ENCODE results near the gene FAM168A. TPM values are rescaled to one million over a fixed set of nuclear protein-coding genes. Genes with fewer than 3 reads are reported as not detected.

FAM168A gene
- total RNA-seq, 1 experiment from 2014 or later = 13.8 TPM

DNA sequence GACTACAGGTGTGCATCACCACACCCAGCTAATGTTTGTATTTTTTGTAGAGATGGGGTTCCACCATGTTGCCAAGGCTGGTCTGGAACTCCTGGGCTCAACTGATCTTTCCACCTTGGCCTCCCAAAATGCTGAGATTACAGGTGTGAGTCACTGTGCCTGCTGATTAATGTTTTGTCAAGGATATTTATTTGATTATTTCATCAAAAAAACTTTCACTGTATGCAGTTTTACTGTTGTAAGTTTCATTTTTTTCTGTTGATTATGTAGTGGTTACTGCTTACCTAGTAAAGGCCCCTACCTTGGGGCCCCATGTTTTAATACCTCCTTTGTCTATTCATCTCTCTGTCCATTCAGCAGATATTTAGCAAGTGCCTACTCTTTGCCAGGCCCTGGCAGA, 16.7 kb upstream of the FAM168A start:
- no TSS peak for BruUV-seq (replicated peaks)
- no peak for TF ChIP-seq CTCF (IDR thresholded peaks at IDR 0.05; ENCODE audit: unreplicated experiment)
- POLR2A ChIA-PET = interaction anchor here (1.1 to 1.5 kb wide), 2 partner anchors 15 to 21 kb away, joined by 6 to 7 read pairs; no protein-coding TSS in a partner anchor
- H3K4me1 Mint-ChIP-seq (ENCODE audit: insufficient read depth, unreplicated experiment) = no peaks in the 10 kb centered on the region
- no peaks in the 10 kb centered on the region for H3K9me3 Mint-ChIP-seq (ENCODE audit: unreplicated experiment)
- H3K27ac Mint-ChIP-seq (ENCODE audit: low read depth, unreplicated experiment) = no peak overlapping the region
- DNase-seq (ENCODE audit: unreplicated experiment) = no peak
- CTCF ChIA-PET = no interaction called here
- intact Hi-C loops (cut with micrococcal nuclease) = no loop called here
- H3K4me3 Mint-ChIP-seq (ENCODE audit: unreplicated experiment) = no peak overlapping the region
- H3K36me3 Mint-ChIP-seq (ENCODE audit: insufficient read depth, unreplicated experiment) = no peaks in the 10 kb centered on the region
- no peaks in the 10 kb centered on the region for H3K27me3 Mint-ChIP-seq (ENCODE audit: insufficient read depth, unreplicated experiment)

DNA sequence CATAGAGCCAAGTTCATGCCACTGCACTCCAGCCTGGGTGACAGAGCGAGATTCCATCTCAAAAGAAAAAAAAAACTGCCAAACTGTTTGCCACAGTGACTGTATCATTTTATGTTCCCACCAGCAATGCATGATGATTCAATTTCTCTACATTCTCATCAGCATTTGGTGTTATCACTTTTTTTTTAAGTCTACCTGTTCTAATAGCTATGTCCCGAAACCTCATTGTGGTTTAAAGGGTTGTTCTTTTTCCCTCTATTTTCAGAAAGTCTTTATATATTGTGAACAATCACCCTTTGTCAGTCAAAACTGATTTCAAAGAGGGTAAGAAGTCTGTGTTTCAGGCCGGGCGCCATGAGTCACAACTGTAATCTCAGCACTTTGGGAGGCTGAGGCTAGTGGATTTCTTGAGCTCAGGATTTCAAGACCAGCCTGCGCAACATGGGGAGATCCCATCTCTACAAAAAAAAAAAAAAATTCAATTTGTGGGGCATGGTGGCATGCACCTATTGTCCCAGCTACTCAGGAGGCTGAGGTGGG, 14.8 kb upstream of the FAM168A start:
- DNase-seq (ENCODE audit: unreplicated experiment) = no peak
- no peak for TF ChIP-seq CTCF (IDR thresholded peaks at IDR 0.05; ENCODE audit: unreplicated experiment)
- Mint-ChIP-seq H3K4me1 (ENCODE audit: insufficient read depth, unreplicated experiment) (no peaks in the 10 kb centered on the region), H3K9me3 (ENCODE audit: unreplicated experiment) (no peaks in the 10 kb centered on the region), H3K4me3 (ENCODE audit: unreplicated experiment) (no peak overlapping the region), H3K27me3 (ENCODE audit: insufficient read depth, unreplicated experiment) (no peaks in the 10 kb centered on the region), H3K36me3 (ENCODE audit: insufficient read depth, unreplicated experiment) (no peaks in the 10 kb centered on the region), H3K27ac (ENCODE audit: low read depth, unreplicated experiment) (no peak overlapping the region)
- intact Hi-C loops (cut with micrococcal nuclease) = no loop called here
- ChIA-PET CTCF (interaction anchor here (0.9 to 2.4 kb wide), 3 partner anchors 11 to 61 kb away, joined by 4 to 8 read pairs (median 4); no protein-coding TSS in a partner anchor), POLR2A (interaction anchor here (0.7 kb wide), 1 partner anchor 97 kb away, joined by 3 read pairs; no protein-coding TSS in a partner anchor)
- BruUV-seq (replicated peaks) = no TSS peak

- CTCF ChIA-PET = interaction anchor here (0.6 to 1.2 kb wide), 8 partner anchors 10 to 204 kb away, joined by 3 to 4 read pairs (median 3); no protein-coding TSS in a partner anchor
- no peak for DNase-seq (ENCODE audit: unreplicated experiment)
- POLR2A ChIA-PET = interaction anchor here (0.6 to 1.8 kb wide), 22 partner anchors 8 to 1087 kb away, joined by 3 to 8 read pairs (median 4); partner anchors contain the start of genes ARHGEF17, C2CD3, MRPL48 and PPME1
- Mint-ChIP-seq H3K27me3 (ENCODE audit: insufficient read depth, unreplicated experiment) (no peaks in the 10 kb centered on the region), H3K9me3 (ENCODE audit: unreplicated experiment) (no peaks in the 10 kb centered on the region), H3K36me3 (ENCODE audit: insufficient read depth, unreplicated experiment) (no peaks in the 10 kb centered on the region), H3K27ac (ENCODE audit: low read depth, unreplicated experiment) (peak overlapping the region; percentile 76), H3K4me1 (ENCODE audit: insufficient read depth, unreplicated experiment) (peaks cover 18% of the 10 kb centered on the region), H3K4me3 (ENCODE audit: unreplicated experiment) (peak overlapping the region; percentile 89)
- BruUV-seq (replicated peaks) = TSS peak; percentile 89
- no peak for TF ChIP-seq CTCF (IDR thresholded peaks at IDR 0.05; ENCODE audit: unreplicated experiment)
- intact Hi-C loops (cut with micrococcal nuclease) = loop anchor here (1.0 kb wide), 1 partner anchor 120 kb away; no protein-coding TSS in a partner anchor
Measured at GRCh38 chr11:73598719-73599379, 937 bp upstream of the FAM168A start.

DNA sequence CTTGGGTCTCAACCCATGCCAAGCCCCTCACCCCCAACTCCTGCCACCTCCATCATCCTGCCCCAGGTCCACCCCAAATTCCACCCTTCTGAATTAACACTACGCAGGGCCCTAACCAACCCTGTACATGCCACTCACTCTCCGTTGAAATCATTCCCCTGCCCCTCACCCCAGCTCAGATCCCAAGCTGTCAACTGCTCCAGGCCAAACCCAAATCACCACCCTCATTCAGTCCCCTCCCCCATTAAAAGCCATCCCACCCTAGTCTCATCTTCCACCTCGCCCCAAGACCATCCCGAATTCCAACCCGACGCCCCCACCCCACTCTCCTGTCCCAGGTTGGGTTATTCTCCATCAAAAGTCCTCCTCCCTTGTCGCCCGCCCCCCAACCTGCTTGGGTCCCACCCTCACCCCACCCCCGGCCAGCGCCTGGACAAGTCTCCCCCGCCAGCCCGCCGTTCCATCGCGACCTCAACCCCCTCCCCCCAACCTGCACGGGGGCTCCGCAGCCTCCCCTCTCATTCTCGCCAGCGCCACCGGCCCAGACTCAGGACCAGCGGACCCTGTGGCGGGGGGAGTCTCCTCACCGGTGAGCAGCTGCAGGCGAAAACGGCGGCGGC, 466 bp downstream of the FAM168A start:
- Mint-ChIP-seq H3K4me1 (ENCODE audit: insufficient read depth, unreplicated experiment) (peaks cover 18% of the 10 kb centered on the region), H3K36me3 (ENCODE audit: insufficient read depth, unreplicated experiment) (no peaks in the 10 kb centered on the region), H3K27me3 (ENCODE audit: insufficient read depth, unreplicated experiment) (no peaks in the 10 kb centered on the region), H3K9me3 (ENCODE audit: unreplicated experiment) (no peaks in the 10 kb centered on the region), H3K4me3 (ENCODE audit: unreplicated experiment) (peak overlapping the region; percentile 89), H3K27ac (ENCODE audit: low read depth, unreplicated experiment) (peak overlapping the region; percentile 76)
- intact Hi-C loops (cut with micrococcal nuclease) = no loop called here
- POLR2A ChIA-PET = interaction anchor here (0.6 to 0.8 kb wide), 2 partner anchors 85 to 104 kb away, joined by 3 to 5 read pairs; no protein-coding TSS in a partner anchor
- BruUV-seq (replicated peaks) = no TSS peak
- DNase-seq (ENCODE audit: unreplicated experiment) = no peak
- CTCF ChIA-PET = interaction anchor here (0.6 to 0.7 kb wide), 2 partner anchors 291 to 599 kb away, joined by 3 to 4 read pairs; no protein-coding TSS in a partner anchor
- TF ChIP-seq CTCF (IDR thresholded peaks at IDR 0.05; ENCODE audit: unreplicated experiment) = no peak

All from MCF 10A (cell line).